ENCODE measurements around the gene E2F7.
"Not testable (repeated sequence)": the region's sequence is repeated elsewhere in the genome, so short reads cannot be mapped to it uniquely, and the experiment has no call there.

E2F7 gene

GRCh38 chr12:77065361-77066204, at the start of gene E2F7:
E2F7 (minus strand) TSS chr12:77065569; CDS start chr12:77064635, 934 bp downstream.
- peak; percentile 72 to 74 for DNase-seq

DNA sequence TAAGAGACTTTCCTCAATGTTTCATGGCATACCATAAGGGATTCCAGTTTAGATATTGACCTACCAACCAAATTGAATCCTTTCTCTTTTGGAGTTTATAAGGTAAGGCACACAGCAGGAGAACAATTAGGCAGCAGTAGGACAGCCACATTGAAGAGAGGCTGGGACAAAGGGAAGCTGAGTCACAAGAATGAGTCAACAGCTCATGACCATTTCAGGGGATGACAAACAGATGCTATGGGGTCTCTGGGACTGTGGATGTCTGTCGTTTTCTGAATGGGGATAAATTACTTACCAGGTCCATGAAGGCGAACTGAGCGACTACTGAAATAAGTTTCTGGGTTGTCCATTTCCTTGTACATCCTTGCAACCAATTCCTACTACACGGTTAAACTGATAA, 48.6 kb upstream of the E2F7 start:
- no peak for DNase-seq

DNA sequence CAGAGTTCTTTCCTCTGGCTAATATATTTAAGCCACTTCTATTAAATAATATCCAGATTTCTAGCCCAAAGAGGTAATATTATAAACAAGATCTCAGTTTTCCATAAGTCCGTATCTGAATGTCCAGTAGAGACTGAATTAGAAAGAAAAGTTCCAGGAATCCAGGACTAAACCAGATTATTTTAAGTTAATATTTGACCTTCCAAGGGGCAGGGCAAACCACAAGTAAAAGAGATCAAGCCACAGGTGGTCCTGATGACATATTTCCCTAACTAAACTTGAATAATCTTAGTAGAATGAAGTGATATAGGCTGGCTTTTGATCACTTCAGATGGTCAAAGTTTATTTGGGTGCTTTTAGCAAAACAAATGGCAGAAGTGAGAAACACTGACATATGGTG, 43.3 kb upstream of the E2F7 start:
- DNase-seq = no peak

GRCh38 chr12:77107121-77107520, 41.8 kb upstream of the E2F7 start:
- DNase-seq = no peak

DNA sequence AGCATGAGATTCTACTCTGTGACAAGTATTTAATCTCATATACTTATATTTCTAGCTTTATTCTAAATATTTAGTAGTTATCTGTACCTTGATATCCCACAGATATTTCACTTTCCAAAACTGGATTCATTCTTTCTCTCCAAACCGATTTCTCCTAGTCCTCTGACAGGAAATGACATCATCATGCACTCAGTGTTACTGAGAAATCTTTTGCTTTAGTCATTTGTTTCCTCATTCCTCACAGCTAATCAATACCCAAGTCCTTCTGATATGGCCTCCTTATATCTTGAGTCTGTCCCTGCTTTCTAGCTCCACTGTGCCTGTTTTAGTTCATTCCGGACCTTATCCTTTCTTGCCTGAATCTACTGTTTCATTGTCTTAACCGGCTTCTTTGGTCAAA, 39.4 kb upstream of the E2F7 start:
- DNase-seq = no peak

DNA sequence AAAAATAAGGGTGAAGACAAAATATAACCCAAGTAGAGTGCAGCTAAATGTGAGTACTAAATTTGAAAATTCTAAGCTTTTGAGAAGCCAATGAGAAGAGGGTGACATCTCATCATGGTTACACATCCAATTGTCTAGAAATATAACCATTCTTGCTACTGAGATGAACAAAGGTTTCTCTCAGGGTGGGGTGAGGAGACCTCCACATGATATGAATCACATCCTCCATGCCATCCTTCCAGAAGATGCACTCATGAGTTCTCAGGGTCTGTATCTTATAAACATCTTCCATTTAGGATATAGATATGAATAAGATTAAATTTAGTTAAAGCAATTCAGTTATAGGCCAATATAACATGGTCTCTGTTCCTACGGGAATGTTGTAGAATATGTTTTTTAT, 38.9 kb upstream of the E2F7 start:
- DNase-seq = no peak

DNA sequence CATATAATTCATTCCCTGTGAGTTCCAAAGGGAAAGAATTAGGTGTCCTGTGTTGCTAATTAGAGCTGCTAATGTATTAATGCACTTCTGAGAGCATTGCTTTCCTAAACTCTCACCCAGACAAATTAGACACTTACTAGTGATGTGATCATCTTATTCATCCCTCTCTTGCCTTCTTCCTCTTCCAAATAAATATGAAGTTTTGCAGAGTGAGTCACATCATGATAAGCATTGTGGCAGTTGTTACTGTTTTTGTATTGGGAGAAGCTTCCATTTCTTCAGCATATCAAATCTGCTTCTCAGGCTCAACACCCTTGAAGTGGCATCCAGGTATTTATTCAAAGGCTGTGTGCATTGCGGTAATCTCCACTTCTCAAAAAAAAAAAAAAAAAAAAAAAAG, 37.3 kb upstream of the E2F7 start:
- no peak for DNase-seq

GRCh38 chr12:77102123-77102522, 36.8 kb upstream of the E2F7 start:
- DNase-seq = no peak

GRCh38 chr12:77099799-77100198, 34.4 kb upstream of the E2F7 start:
- no peak for DNase-seq

DNA sequence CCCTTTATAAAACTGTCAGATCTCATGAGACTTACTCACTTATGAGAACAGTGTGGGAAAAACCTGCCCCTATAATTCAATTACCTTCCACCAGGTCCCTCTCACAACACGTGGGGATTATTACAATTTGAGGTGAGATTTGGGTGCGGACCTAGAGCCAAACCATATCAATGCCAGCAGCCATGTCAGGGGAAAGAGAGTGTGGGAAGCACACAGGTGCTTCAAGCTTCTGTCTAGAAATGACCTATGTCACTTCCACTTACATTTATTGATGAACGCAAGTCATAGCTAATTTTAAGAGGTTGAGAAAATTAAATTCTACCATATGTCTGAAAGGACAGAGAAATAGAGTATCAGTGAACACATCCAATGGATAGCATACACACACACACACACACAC, 32.5 kb upstream of the E2F7 start:
- DNase-seq = no peak

DNA sequence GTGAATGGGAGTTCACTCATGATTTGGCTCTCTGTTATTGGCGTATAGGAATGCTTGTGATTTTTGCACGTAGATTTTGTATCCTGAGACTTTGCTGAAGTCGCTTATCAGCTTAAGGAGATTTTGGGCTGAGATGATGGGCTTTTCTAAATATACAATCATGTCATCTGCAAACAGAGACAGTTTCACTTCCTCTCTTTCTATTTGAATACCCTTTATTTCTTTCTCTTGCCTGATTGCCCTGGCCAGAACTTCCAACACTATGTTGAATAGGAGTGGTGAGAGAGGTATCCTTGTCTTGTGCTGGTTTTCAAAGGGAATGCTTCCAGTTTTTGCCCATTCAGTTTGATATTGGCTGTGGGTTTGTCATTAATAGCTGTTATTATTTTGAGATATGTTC, 26.9 kb upstream of the E2F7 start:
- not testable (repeated sequence) for DNase-seq

DNA sequence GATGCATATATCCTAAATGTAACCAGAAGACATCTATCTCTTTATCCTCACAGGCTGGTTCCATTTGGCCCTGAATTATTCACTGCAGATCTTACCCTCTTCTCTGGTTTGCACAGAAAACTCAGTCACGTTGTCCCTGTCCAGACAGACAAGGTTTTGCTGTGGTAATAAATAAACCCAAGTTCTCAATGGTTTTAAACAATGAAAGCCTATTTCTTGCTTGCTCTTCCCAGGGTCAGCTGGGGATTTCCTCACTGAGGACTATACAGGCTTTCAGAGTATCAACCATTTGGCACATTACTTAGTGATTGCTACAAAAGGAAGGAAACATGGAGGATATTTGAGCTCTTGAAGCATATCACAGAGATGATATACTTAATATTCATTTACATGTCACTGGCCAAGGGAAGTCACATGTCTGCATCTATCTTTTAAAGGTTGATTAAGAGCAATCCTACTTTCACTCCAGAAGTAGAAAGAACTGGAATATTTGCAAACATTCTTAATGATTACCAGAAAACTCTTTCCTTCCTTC, 24.4 kb upstream of the E2F7 start:
- DNase-seq = no peak

DNA sequence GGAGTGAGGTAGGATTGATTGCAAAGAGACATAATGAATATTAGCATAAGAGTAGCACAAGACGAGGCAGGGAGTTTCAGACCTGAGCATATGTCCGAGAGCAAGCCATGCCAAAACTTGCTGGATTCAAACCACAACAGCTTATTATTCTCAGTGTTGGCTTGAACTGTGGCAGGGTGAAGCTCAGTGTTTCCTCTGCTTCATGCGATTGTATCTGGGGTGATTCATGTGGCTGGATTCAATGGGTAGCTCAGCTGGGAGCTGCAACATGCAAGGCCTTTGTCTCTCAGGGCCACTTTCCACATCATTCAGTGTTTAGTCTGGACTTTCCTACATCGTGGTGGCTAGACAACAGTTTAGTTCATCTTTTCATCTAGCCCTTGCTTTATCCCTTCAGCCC, 22.1 kb upstream of the E2F7 start:
- no peak for DNase-seq

DNA sequence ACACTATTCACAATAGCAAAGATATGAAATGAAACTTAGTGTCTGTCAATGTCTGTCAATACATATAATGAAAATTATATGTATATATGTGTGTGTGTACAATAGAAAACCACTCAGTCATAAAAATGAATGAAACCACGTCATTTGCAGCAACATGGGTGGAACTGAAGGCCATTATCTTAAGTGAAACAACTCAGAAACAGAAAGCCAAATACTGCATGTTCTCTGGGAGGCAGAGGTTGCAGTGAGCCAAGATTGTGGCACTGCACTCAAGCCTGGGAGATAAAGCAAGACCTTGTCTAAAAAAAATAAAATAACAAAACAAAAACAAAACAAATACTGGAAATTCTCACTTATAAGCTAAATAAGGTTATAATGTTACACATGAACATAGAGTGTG, 16.7 kb upstream of the E2F7 start:
- DNase-seq = no peak

DNA sequence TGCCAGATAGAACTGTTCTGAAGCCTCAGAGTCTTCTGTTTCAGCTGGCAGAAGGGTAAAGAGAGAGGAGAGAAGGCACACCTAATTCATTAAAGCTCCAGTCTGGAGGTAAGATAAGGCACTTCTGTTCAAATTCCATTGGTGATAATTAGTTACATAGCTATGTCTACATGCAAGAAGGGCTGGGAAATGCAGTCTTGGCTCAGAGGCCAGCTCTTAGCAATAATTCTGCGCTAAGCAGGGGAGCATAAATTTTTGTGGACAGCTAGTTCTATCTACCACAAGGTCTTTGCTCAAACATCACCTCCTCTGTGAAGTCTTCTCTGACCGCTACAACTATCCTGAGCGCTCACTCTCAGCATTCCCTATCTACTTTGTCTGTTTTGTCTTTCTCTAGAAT, 14.3 kb upstream of the E2F7 start:
- DNase-seq = no peak

GRCh38 chr12:77078231-77078630, 12.9 kb upstream of the E2F7 start:
- DNase-seq = no peak

DNA sequence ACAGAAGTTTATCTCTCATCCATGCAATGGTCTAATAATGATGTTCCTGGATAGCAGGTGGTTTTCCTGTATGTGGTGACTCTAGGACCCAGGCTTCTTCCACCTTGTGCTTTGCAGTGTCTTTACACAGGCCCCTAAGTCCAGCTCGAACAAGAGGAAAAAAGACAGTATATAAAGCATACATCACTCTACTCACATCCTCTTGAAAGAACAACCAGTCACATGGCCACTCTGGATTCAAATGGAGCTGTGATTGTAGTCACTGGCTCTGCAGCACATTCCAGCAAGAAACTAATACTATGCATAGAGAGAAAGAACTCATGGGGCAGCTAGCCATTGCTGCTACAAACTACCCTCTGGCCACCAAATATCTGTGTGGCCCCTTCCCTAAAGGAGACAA, 11.5 kb upstream of the E2F7 start:
- no peak for DNase-seq

DNA sequence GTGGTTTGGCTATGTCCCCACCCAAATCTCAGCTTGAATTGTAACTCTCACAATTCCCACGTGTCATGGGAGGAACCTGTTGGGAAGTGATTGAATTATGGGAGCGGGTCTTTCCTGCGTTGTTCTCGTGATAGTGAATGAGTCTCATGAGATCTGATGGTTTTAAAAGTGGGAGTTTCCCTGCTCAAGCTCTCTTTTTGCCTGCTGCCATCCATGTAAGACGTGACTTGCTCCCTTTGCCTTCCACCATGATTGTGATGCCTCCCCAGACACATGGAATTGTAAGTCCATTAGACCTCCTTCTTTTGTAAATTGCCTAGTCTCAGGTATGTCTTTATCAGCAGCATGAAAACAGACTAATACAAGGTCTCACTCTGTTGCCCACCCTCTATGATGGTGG, 8.5 kb upstream of the E2F7 start:
- not testable (repeated sequence) for DNase-seq

GRCh38 chr12:77072833-77073495, 7.6 kb upstream of the E2F7 start:
- DNase-seq = no peak

- DNase-seq = no peak
These were observed 5.6 kb upstream of the E2F7 start for GRCh38 chr12:77070800-77071449.

GRCh38 chr12:77070382-77070781, 5.0 kb upstream of the E2F7 start:
- no peak for DNase-seq

DNA sequence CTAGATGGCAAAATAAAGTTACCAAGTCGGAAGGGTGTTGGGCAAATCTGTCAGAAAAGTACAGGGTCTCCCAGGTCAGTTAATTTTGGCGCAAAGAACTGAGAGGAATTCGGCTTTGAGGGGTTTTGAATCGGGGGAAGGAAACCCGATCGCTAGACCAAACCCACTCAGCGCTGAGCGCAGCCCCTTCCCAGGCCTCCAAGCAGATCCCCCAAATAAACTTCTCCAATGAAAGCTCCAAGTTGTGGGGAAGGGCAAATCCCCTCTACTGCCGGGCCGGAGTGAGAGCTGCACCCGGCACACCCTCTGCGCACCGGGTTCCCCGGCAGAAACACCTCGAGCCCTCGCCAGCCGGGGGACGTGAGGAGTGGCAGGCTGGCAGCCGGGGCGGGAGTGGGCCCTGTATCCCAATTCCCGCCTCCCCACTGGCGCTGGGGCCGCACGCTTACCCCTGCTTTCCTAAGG, 441 bp downstream of the E2F7 start:
- DNase-seq = peak in 1 of 2 donors; percentile 4

DNA sequence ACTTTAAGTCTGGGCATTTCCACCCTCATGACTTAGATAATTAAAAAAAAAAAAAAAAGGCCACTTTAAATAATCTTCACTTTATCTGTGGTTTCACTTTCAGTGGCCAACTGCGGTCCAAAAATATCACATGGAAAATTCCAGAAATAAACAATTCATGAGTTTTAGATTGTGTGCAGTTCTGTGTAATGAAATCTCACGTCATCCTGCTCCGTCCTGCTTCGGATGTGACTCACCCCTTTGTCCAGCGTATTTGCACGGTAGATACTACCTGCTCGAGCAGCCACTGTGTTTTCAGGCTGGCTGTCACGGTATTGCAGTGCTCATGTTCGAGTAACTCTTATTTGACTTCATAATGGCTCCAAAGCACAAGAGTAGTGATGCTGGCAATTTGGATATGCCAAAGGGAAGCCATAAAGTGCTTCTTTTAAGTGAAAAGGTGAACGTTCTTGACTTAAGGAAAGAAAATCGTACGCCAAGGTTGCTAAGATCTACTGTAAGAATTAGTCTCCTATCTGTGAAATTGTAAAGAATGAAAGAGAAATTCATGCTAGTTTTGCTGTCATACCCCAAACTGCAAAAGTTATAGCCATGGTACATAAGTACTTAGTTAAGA, 2.4 kb downstream of the E2F7 start:
- no peak for DNase-seq
